Neural progenitor cell (in vitro differentiated cells): ENCODE results near the gene MGAT1. TPM values are rescaled to one million over a fixed set of nuclear protein-coding genes. Genes with fewer than 3 reads are reported as not detected.
"Not testable (repeated sequence)": the region's sequence is repeated elsewhere in the genome, so short reads cannot be mapped to it uniquely, and the experiment has no call there.

Source experiments
- DNase-seq: peaks from one replicate; pipeline ENCODE4 v3.0.0-alpha.2; 2016; ENCODE audit warnings: low spot score
- H2AFZ ChIP-seq: fragments of 200-600 bp; sonication (generic); replicated peaks from 2 replicates; pipeline ENCODE4 v1.6.1; 2016; ENCODE audit warnings: antibody characterized with exemption
- H3F3A ChIP-seq: fragments of 200-600 bp; sonication (generic); 2 replicates; pipeline ENCODE4 v1.6.1; 2016; ENCODE audit warnings: antibody characterized with exemption, low read depth
- H3K27ac ChIP-seq: fragments of 200-600 bp; sonication (generic); 2 replicates; pipeline ENCODE4 v1.5.1; 2016; ENCODE audit warnings: mild to moderate bottlenecking
- H3K27me3 ChIP-seq: fragments of 200-600 bp; sonication (generic); 2 replicates; pipeline ENCODE4 v1.6.1; 2016; ENCODE audit warnings: mild to moderate bottlenecking, moderate library complexity
- H3K36me3 ChIP-seq: fragments of 200-600 bp; sonication (generic); 2 replicates; pipeline ENCODE4 v1.5.1; 2016
- H3K4me1 ChIP-seq: fragments of 200-600 bp; sonication (generic); 2 replicates; pipeline ENCODE4 v1.6.1; 2016; ENCODE audit warnings: mixed run types
- H3K4me2 ChIP-seq: fragments of 200-600 bp; sonication (generic); 2 replicates; pipeline ENCODE4 v1.6.1; 2016
- H3K4me3 ChIP-seq: fragments of 200-600 bp; sonication (generic); 2 replicates; pipeline ENCODE4 v1.5.1; 2016
- H3K79me2 ChIP-seq: fragments of 200-600 bp; sonication (generic); 2 replicates; pipeline ENCODE4 v1.6.1; 2016; ENCODE audit warnings: low read depth
- H3K9ac ChIP-seq: fragments of 200-600 bp; sonication (generic); 2 replicates; pipeline ENCODE4 v1.6.1; 2016
- H3K9me3 ChIP-seq: fragments of 200-600 bp; sonication (generic); 2 replicates; pipeline ENCODE4 v1.5.1; 2016; ENCODE audit warnings: low read depth
- H4K20me1 ChIP-seq: fragments of 200-600 bp; sonication (generic); 2 replicates; pipeline ENCODE4 v1.6.1; 2016; ENCODE audit warnings: low read depth
- H3K27ac Mint-ChIP-seq: 3 replicates; pipeline ENCODE4 v1.8.0; 2021; ENCODE audit warnings: mixed read lengths
- H3K27me3 Mint-ChIP-seq: 2 replicates; pipeline ENCODE4 v1.8.0; 2022; ENCODE audit warnings: low read depth, mild to moderate bottlenecking, inconsistent platforms, moderate library complexity, mixed read lengths; ENCODE audit not compliant: insufficient read depth
- H3K36me3 Mint-ChIP-seq: 3 replicates; pipeline ENCODE4 v1.8.0; 2021; ENCODE audit warnings: mixed read lengths
- H3K4me1 Mint-ChIP-seq: 3 replicates; pipeline ENCODE4 v1.8.0; 2021; ENCODE audit warnings: mixed read lengths
- H3K4me3 Mint-ChIP-seq: 3 replicates; pipeline ENCODE4 v1.8.0; 2021; ENCODE audit warnings: mild to moderate bottlenecking, moderate library complexity, mixed read lengths
- H3K9me3 Mint-ChIP-seq: 3 replicates; pipeline ENCODE4 v1.8.0; 2020; ENCODE audit warnings: mixed read lengths
- EZH2 ChIP-seq: fragments of 200-600 bp; sonication (generic); IDR thresholded peaks from 2 replicates; pipeline ENCODE4 v1.6.1; 2017; ENCODE audit warnings: antibody characterized with exemption, mild to moderate bottlenecking, moderate library complexity
- EZH2phosphoT487 ChIP-seq: fragments of 200-600 bp; sonication (generic); IDR thresholded peaks from 2 replicates; pipeline ENCODE4 v1.6.1; 2017; ENCODE audit warnings: antibody characterized with exemption
- total RNA-seq: library from RNA; depleted of rRNA; stranded (reverse); fragments of >200 nt; gene quantifications from 2 replicates; pipeline ENCODE4 v1.2.3, GENCODE V29; 2015; ENCODE audit warnings: low replicate concordance
- TF ChIP-seq, protein P1 (sequence below): fragments of 200-600 bp; sonication (generic); IDR thresholded peaks from 2 replicates; pipeline ENCODE4 v1.5.1; 2017; ENCODE audit warnings: antibody characterized with exemption, mild to moderate bottlenecking

Gene MGAT1
- total RNA-seq, 1 donor from 2014 or later = 31.8 TPM

DNA sequence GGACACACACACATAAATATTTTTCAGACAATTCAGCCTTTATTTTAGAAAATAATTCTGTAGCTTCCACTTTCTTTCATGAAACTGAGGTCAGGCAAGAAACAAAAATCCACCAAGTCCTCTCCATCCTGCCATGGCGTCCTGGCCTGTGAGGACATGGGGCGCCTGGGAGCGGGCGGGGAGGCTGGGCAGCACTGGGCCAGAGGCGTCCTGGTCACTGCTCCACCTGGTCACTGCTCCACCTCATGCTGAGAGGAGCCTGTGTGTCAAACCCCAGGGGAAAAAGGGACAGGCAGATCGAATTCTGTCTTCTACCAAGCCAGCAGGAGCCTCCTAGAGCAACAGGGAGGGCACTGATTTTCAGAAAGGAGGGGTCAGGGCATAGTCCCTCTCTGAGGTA, 12.1 kb downstream of the MGAT1 start:
- Histone ChIP-seq H3F3A (peaks cover 26% of the 10 kb centered on the region), H3K4me3 (no peak overlapping the region), H3K9ac (no peak overlapping the region), H3K79me2 (peaks cover 27% of the 10 kb centered on the region), H3K27ac (peak overlapping the region; percentile 37), H3K36me3 (no peaks in the 10 kb centered on the region), H3K4me2 (no peak overlapping the region), H3K4me1 (peaks cover 27% of the 10 kb centered on the region), H3K27me3 (no peaks in the 10 kb centered on the region), H2AFZ (no peak overlapping the region), H4K20me1 (peaks cover 14% of the 10 kb centered on the region), H3K9me3 (no peaks in the 10 kb centered on the region)
- no peak overlapping the region for H3K4me3 Mint-ChIP-seq
- H3K9me3 Mint-ChIP-seq = no peaks in the 10 kb centered on the region
- H3K4me1 Mint-ChIP-seq = peaks cover 30% of the 10 kb centered on the region
- no peak for DNase-seq
- H3K36me3 Mint-ChIP-seq = peaks cover 13% of the 10 kb centered on the region
- H3K27me3 Mint-ChIP-seq = peaks cover 2% of the 10 kb centered on the region
- H3K27ac Mint-ChIP-seq = no peak overlapping the region
- TF ChIP-seq, protein P1, sequence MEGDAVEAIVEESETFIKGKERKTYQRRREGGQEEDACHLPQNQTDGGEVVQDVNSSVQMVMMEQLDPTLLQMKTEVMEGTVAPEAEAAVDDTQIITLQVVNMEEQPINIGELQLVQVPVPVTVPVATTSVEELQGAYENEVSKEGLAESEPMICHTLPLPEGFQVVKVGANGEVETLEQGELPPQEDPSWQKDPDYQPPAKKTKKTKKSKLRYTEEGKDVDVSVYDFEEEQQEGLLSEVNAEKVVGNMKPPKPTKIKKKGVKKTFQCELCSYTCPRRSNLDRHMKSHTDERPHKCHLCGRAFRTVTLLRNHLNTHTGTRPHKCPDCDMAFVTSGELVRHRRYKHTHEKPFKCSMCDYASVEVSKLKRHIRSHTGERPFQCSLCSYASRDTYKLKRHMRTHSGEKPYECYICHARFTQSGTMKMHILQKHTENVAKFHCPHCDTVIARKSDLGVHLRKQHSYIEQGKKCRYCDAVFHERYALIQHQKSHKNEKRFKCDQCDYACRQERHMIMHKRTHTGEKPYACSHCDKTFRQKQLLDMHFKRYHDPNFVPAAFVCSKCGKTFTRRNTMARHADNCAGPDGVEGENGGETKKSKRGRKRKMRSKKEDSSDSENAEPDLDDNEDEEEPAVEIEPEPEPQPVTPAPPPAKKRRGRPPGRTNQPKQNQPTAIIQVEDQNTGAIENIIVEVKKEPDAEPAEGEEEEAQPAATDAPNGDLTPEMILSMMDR = no peak
- no peak for TF ChIP-seq EZH2
- no peak for TF ChIP-seq EZH2phosphoT487

DNA sequence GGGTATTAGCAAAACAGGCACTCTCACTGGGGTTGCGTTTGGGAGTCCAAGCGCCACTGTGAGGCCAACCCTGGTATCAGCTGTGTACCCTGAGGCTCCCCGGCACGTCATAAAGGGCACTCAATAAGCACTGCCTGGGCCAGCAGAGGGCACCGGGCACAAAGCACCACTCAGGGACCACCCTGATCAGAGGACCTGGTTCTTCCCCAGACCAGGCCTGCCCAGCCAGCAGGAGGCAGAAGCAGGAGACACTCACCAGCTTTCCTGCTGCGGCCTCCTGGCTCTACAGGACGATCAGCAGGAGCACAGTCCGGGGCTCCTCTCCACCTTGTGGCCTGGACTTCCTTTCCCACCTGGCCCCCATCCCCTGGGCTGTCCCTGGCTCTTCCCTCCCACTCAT, 12.6 kb downstream of the MGAT1 start:
- peaks cover 10% of the 10 kb centered on the region for H3K36me3 Mint-ChIP-seq
- H3K9me3 ChIP-seq = no peaks in the 10 kb centered on the region
- peaks cover 22% of the 10 kb centered on the region for H3K79me2 ChIP-seq
- H3K4me1 ChIP-seq = peaks cover 32% of the 10 kb centered on the region
- H3K4me2 ChIP-seq = no peak overlapping the region
- no peak for TF ChIP-seq EZH2
- TF ChIP-seq, protein P1 = peak; percentile 41
- TF ChIP-seq EZH2phosphoT487 = no peak
- H3K27ac Mint-ChIP-seq = no peak overlapping the region
- H3K27me3 Mint-ChIP-seq = peaks cover 2% of the 10 kb centered on the region
- peaks cover 9% of the 10 kb centered on the region for H4K20me1 ChIP-seq
- H3K27ac ChIP-seq = no peak overlapping the region
- H3K4me3 ChIP-seq = no peak overlapping the region
- no peaks in the 10 kb centered on the region for H3K36me3 ChIP-seq
- H3K4me3 Mint-ChIP-seq = no peak overlapping the region
- H3F3A ChIP-seq = peaks cover 31% of the 10 kb centered on the region
- peaks cover 33% of the 10 kb centered on the region for H3K4me1 Mint-ChIP-seq
- H3K27me3 ChIP-seq = no peaks in the 10 kb centered on the region
- no peak overlapping the region for H2AFZ ChIP-seq
- H3K9ac ChIP-seq = no peak overlapping the region
- no peaks in the 10 kb centered on the region for H3K9me3 Mint-ChIP-seq
- DNase-seq = peak; percentile 49

DNA sequence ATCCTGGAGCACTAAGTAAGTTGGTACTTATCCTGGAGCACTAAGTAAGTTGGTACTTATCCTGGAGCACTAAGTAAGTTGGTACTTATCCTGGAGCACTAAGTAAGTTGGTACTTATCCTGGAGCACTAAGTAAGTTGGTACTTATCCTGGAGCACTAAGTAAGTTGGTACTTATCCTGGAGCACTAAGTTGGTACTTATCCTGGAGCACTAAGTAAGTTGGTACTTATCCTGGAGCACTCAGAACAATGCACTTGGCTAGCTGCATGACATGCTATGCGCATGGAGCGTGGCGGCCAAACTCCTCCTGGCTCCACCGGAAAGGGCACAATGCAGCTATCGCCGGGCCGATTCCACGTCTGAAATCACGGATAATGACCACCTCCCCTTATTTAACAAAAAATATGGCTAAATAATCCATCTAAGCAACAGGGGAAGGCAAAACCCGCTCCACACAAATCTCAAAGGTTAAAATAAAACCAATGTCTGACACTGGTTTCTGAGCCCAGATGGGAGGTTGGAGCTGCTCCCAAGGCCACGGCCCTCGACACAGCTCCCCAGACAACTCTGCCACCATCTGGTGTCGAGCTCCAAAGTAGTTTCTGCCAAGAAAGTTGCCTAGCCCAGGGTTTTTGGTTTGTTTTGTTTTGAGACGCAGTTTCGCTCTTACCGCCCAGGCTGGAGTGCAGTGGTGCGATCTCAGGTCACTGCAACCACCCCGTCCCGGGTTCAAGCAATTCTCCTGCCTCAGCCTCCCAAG, 13.8 kb downstream of the MGAT1 start:
- H3K4me1 Mint-ChIP-seq = peaks cover 39% of the 10 kb centered on the region
- DNase-seq, H3K9ac ChIP-seq, H3K9me3 ChIP-seq, H3K36me3 ChIP-seq, H3K4me2 ChIP-seq, H4K20me1 ChIP-seq, H2AFZ ChIP-seq, H3K4me3 Mint-ChIP-seq, H3K27me3 ChIP-seq, H3K27me3 Mint-ChIP-seq, H3K27ac ChIP-seq, H3K9me3 Mint-ChIP-seq, H3K4me3 ChIP-seq, H3K27ac Mint-ChIP-seq: not testable (repeated sequence)
- peaks cover 37% of the 10 kb centered on the region for H3F3A ChIP-seq
- peaks cover 37% of the 10 kb centered on the region for H3K4me1 ChIP-seq
- peaks cover 10% of the 10 kb centered on the region for H3K36me3 Mint-ChIP-seq
- H3K79me2 ChIP-seq = peaks cover 11% of the 10 kb centered on the region

DNA sequence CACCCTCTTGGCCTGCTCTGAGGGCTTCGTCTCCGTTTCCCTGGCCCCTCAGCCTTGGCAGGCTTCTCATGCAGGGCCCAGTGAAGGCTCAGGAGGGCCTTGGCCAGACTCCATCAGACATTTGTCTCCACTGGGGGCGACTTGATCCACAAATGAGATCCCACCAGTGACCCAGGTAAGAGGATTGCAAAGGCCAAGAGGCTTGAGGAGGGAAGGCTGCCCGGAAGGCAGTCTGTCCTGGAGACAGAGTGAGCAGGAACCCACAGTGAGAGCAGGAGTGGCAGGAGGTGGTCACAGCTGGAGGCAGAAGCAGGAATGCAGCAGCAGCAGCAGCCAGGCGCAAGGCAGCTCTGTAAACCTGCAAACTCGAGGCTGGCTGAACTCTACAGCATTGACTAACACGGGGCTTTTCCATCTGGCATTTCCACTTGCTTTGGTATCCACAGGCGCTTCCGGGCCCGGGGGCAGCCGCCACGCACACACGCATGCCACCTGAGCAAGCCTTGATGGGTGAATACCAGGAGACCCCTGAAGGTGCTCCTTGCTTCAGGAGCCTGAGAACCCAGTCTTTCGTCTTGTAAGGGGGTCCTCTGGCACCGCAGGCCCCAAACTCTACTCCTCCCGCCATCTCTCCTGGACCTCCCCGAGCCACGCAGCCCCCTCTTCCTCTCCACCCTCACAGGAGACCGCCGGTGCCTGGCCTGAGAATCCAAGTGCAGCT, 14.7 kb downstream of the MGAT1 start:
- Histone ChIP-seq H3K9ac (no peak overlapping the region), H3K4me1 (peaks cover 37% of the 10 kb centered on the region), H3K27ac (no peak overlapping the region), H3K27me3 (no peaks in the 10 kb centered on the region), H4K20me1 (peaks cover 4% of the 10 kb centered on the region), H3K4me2 (no peak overlapping the region), H3F3A (peaks cover 37% of the 10 kb centered on the region), H3K79me2 (peaks cover under 1% of the 10 kb centered on the region), H3K9me3 (no peaks in the 10 kb centered on the region), H2AFZ (no peak overlapping the region), H3K4me3 (no peak overlapping the region), H3K36me3 (no peaks in the 10 kb centered on the region)
- Mint-ChIP-seq H3K27me3 (peaks cover 2% of the 10 kb centered on the region), H3K27ac (no peak overlapping the region), H3K9me3 (no peaks in the 10 kb centered on the region), H3K36me3 (peaks cover 10% of the 10 kb centered on the region), H3K4me3 (no peak overlapping the region), H3K4me1 (peaks cover 40% of the 10 kb centered on the region)
- TF ChIP-seq, protein P1 = no peak
- TF ChIP-seq EZH2 (no peak), EZH2phosphoT487 (no peak)
- peak; percentile 42 for DNase-seq
